HL-60 (cell line): ENCODE results near the gene PCNX2.

Experiments
- DNase-seq, 2 experiments: peaks; one replicate each; pipeline ENCODE4 v3.0.0-alpha.2; 2010 to 2020; ENCODE audit warnings: low read depth in 1 of 2, low spot score in 1 of 2
- H3K27ac ChIP-seq: fragments of 250-450 bp; sonication (Bioruptor Pico); replicated peaks from 2 replicates; pipeline ENCODE4 v1.5.1; 2020; ENCODE audit warnings: mild to moderate bottlenecking, moderate library complexity
- H3K27me3 ChIP-seq: fragments of 250-450 bp; sonication (Bioruptor Pico); 2 replicates; pipeline ENCODE4 v1.5.1; 2021; ENCODE audit warnings: mild to moderate bottlenecking, moderate library complexity; ENCODE audit not compliant: insufficient read depth, poor library complexity, severe bottlenecking
- H3K4me3 ChIP-seq: replicated peaks from 2 replicates; pipeline ENCODE4 v1.5.1; 2011; ENCODE audit warnings: mild to moderate bottlenecking, control low read depth, low read length; ENCODE audit not compliant: insufficient read depth
- CTCF ChIP-seq: IDR thresholded peaks from one replicate; pipeline ENCODE4 v1.5.1; 2011; ENCODE audit warnings: low read length, control low read depth, inconsistent platforms; ENCODE audit not compliant: insufficient read depth
- GABPA ChIP-seq: IDR thresholded peaks from 2 replicates; pipeline ENCODE4 v1.6.1; 2012; ENCODE audit warnings: low read depth
- POLR2AphosphoS5 ChIP-seq: IDR thresholded peaks from 2 replicates; pipeline ENCODE4 v1.6.1; 2012; ENCODE audit warnings: low read depth
- REST ChIP-seq: IDR thresholded peaks from 2 replicates; pipeline ENCODE4 v1.6.1; 2012; ENCODE audit warnings: low read depth; ENCODE audit not compliant: insufficient replicate concordance
- SPI1 ChIP-seq: IDR thresholded peaks from 2 replicates; pipeline ENCODE4 v1.6.1; 2012; ENCODE audit warnings: low read depth, mild to moderate bottlenecking, borderline replicate concordance

Gene PCNX2

DNA sequence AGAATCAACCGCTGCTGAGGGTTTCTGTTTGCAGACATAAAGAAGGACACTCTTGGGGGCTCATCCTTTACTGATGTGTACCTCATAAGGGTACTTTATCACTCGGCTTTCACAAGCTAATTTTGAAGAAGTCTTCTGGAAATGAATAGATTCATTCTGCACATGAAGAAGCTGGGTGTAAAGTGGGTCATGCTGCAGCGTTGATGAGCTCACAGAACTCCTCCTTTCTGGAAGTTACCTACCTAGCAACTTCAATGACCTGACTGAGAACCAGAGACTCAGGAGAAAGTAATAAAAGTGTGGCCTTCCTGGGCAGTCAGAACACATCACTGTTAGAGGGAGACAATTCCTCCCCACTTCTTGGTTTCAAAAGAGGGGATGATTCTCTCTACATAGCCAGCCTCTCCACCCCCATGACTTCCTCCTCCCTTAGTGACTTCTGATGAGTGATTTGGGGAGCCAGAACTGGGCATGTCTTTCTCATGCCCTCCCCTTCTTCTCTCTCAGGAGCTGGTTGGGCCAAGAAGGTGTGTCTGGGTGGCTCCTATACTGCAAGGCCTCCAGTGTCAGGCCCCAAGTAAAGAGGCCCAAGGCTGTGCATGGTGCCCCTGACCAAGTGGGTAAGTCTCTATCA lies 27.0 kb downstream of the PCNX2 start:
- TF ChIP-seq SPI1, result no peak
- TF ChIP-seq POLR2AphosphoS5, result no peak
- TF ChIP-seq GABPA, result no peak
- DNase-seq, result no peak
- H3K27me3 ChIP-seq, result no peaks in the 10 kb centered on the region
- H3K4me3 ChIP-seq, result no peak overlapping the region
- no peak overlapping the region for H3K27ac ChIP-seq

GRCh38 chr1:233261695-233262094 lies 33.8 kb downstream of the PCNX2 start:
- Histone ChIP-seq H3K27ac (no peak overlapping the region), H3K27me3 (no peaks in the 10 kb centered on the region), H3K4me3 (no peak overlapping the region)
- TF ChIP-seq CTCF (no peak), SPI1 (no peak), GABPA (no peak), REST (no peak), POLR2AphosphoS5 (no peak)
- DNase-seq, result no peak

- H3K27me3 ChIP-seq, result no peaks in the 10 kb centered on the region
- DNase-seq, result no peak
- H3K4me3 ChIP-seq, result no peak overlapping the region
- TF ChIP-seq GABPA (no peak), SPI1 (no peak), REST (no peak), CTCF (no peak), POLR2AphosphoS5 (no peak)
- no peak overlapping the region for H3K27ac ChIP-seq
These were observed 34.3 kb downstream of the PCNX2 start for GRCh38 chr1:233261206-233261605.

- DNase-seq, result no peak
- no peaks in the 10 kb centered on the region for H3K27me3 ChIP-seq
- H3K27ac ChIP-seq, result no peak overlapping the region
- TF ChIP-seq CTCF, result no peak
- H3K4me3 ChIP-seq, result no peak overlapping the region
These were observed 37.7 kb downstream of the PCNX2 start for GRCh38 chr1:233257786-233258185.
